Prostate gland (tissue), 2 donors: ENCODE results near the gene FABP2.

Experiments
- CTCF ChIP-seq, 4 experiments: fragments of 200-600 bp in 2 of 4; fragments of 450-650 bp in 2 of 4; sonication (generic) in 2 of 4; IDR thresholded peaks; 1 replicate in 3 of 4; 2 replicates in 1 of 4; pipeline ENCODE4 v1.5.1; 2016 to 2019; ENCODE audit warnings: antibody characterized with exemption in 4 of 4, mild to moderate bottlenecking in 2 of 4, moderate library complexity in 2 of 4
- POLR2A ChIP-seq: fragments of 450-650 bp; IDR thresholded peaks from one replicate; pipeline ENCODE4 v1.6.1; 2016; ENCODE audit warnings: antibody characterized with exemption, mild to moderate bottlenecking

DNA sequence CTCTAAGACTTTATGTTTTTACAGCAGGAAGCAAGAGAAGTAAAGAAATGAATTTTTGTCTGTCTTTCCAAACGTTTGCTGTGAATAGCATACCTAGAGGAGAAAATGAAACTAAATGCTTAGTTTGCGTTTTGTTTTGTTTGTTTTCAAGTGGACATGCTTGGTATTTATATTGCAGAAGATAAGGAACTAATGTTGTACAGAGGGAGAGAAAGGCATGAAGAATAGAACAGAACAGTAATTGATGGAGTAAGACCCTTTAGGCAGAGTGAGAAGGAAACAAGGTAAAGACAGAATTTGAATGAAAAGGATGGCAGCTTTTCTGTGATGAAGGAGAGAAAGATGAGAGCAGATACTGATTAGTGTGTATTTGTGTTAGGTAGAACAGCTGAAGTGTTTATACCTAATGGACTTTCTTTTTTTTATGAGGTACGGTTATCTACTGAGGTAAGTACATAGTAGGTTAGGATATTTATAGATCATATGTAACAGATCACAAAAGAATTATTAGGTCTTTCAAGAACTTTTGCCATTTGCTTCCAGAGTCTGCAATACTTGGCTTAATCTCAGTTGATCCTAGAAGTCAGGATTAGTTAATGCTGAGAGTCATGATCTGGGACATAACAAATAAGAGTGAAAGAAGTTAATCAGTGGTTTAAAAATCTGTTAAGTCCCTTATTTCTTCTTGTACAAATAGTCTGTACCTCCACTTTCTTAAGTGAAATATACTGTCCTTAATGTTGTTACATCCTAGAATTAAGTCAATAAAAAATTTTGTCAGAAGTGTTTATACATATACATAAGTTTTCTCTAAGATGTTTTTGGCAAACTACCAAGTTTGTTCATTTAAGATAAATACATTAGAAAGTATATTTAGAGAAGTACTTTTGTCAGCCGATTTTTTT lies 36.8 kb downstream of the FABP2 start:
- peak in 2 of 4 experiments; percentile 23 to 60 for TF ChIP-seq CTCF (IDR thresholded peaks at IDR 0.05)
- no peak for TF ChIP-seq POLR2A
